GM18907 (cell line): ENCODE data around the gene SEL1L2.

Experiments
- ATAC-seq: cut with Tn5 transposase; IDR thresholded peaks from one replicate; pipeline ENCODE4 v1.9.1; 2021; ENCODE audit warnings: mild to moderate bottlenecking, moderate library complexity; ENCODE audit not compliant: unreplicated experiment

The SEL1L2 gene

DNA sequence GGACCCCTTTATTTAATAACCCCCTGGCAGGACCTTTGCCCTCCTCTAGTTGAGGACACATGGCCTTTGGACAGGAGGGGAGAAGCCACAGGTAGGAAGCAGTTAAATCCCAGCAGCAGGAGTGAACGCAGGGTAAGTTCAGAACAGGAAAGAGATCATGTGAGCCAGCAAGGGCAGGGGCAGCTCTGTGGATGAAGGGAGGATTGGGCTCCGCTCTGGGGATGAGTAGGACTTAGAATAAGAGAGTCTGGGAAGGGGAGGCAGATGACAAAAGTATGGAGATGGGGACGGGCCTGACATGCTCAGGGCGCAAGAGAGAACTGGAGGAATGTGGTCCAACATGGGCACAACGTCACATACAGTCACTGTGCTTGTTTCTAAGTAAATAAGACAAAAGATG lies 116.6 kb downstream of the SEL1L2 start:
- no peak for ATAC-seq

- ATAC-seq, result no peak
These were observed 120.2 kb downstream of the SEL1L2 start for GRCh38 chr20:13870170-13870748.

DNA sequence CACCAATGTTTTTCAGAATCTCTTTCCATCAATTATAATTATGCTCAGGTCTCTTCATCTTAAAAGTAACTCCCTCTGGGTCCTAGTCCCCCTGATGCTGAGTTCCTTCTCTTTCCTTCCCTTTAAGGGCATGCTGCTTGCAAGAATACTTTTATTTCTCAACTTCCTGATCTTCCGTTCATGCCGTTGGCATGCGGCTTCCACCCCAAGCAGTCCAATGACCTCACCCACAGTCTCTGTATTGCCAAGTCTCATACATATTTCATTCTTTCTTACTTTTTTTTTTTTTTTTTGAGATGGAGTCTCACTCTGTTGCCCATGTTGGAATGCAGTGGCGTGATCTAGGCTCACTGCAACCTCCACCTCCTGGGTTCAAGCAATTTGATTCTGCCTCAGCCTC lies 122.1 kb downstream of the SEL1L2 start:
- ATAC-seq, result no peak

GRCh38 chr20:13865791-13866351 lies 124.5 kb downstream of the SEL1L2 start:
- ATAC-seq, result no peak

GRCh38 chr20:13865156-13865555 lies 125.3 kb downstream of the SEL1L2 start:
- ATAC-seq, result no peak

- ATAC-seq, result no peak
These were observed 127.2 kb downstream of the SEL1L2 start for GRCh38 chr20:13863244-13863643.

DNA sequence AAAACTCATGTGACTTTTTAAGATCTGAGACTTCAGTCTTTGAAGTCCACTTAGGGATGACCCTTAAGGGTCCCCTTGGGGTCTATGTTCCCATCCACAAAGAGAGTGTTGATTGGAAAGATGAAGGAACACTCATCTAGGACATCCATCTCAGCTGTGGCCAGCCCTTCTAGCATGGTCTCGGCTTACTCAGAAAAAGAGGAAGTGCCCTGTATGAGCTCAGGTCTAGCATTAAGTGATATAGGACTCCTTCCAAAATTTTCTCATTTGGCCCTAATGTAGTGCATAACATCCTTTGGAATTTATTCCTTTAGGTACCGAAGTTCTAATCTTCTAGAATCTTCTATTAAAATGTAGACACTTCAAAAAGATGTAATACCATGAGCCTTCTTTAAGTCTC lies 128.2 kb downstream of the SEL1L2 start:
- ATAC-seq, result no peak

DNA sequence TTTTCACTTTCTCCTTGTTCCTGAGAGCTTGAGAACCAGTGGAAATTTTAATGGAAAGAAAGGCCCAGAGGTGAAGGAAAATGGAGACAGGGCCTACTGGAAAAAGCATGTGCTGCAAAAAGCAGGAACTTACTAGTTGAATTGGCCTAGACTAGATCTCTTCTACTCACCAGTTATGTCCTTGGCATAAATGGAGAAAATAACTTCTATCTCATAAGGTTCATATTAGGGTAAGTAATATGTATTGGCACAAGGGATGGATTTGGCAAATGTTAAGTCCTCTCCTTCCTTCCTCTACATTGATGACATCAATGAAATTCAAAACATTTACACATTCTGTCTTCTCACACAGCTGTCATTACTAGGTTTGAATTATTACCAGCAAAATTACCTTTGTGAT lies 131.5 kb downstream of the SEL1L2 start:
- no peak for ATAC-seq

GRCh38 chr20:13858439-13858838 lies 132.0 kb downstream of the SEL1L2 start:
- ATAC-seq, result no peak

DNA sequence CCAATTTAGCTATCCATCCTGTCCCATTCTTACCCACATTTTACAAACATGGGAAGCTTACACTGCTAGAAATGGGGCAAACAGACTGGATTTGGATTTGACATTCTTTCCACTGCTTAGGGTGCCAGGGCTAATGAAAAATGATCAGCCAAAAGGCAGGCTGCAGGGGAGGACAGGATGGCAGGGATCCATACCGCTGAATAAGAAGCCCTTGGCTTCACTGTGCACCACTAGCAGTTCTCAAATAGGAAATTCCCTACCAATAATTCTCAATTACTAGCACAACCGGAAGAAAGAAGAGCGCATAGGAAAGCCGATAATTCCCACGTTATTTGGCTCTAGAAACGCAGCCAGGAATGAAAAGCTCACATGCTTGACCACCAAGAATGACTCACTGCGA lies 132.5 kb downstream of the SEL1L2 start:
- ATAC-seq, result no peak

DNA sequence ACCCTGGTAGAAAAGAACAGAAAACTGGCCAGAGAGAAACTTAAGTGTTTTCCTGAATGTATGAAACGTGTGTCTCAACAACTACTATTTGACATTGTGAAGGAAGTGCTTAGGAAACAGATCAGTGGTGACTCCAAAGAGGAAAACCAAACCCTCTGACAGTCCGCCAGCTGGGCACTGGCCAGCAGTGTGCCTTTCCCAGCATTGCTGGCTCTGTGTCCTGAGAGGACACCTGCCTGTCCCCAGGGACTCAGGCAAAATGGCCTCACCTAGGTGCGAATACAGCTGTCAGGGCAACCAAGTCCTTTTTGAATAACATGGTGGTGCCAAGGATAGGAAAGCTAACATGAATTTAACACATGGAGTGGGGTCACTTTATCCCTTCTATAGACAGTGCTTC lies 133.1 kb downstream of the SEL1L2 start:
- ATAC-seq, result no peak

DNA sequence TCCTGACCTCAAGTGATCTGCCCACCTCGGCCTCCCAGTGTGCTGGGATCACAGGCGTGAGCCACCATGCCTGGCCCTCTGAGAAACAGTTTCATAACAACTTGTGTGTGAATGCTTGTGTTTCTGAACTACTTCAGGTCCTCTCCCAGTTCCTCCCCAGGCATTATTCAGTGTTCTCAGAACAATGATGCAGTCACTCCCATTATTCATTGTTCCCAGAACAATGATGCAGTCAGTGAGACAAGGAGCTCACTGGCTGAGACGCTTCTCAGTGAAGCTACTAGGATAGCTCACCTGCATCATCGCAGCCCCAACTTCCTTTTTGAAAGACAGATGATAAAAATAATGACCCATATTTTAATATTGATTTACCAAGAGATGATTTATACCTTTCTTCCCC lies 134.1 kb downstream of the SEL1L2 start:
- ATAC-seq, result no peak

DNA sequence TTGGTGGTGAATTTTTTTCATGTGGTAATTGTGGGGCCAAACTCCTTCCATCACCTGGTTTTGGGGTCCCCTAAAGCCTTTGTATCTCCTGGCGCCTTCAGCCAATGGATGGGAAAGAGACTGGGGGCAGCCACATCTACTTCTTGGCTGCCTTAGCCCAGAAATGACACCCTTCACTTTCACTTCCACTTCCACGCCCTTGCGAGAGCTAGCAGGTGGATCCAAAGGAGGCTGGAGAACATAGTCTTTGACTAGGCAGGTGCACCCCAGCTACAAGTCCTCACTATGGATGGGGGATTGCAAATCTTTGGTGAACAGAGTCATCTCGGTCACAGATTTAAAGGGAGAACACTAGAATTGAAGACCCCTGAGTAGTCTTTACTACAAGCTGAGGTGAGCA lies 134.8 kb downstream of the SEL1L2 start:
- no peak for ATAC-seq

DNA sequence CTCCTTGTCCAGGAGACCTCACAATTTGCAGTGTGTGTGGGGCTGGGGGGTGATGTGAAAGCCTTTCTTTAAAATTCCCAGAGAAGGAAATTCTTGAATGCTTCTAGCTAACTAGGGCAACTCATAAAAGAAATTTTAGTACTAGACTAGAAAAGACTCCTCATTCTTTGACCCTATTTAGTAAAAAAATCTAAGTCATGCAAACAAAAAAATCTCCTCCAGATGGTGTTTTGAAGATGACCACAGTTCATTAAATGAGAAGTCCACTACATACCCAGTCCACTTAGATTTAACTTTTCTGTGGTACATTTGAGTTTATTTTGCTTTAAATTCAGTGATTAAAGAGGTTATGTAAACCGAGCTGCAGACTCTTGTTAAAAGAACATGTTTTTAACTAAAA lies 138.1 kb downstream of the SEL1L2 start:
- ATAC-seq, result no peak

- ATAC-seq, result no peak
These were observed 139.1 kb downstream of the SEL1L2 start for GRCh38 chr20:13851279-13851678.

DNA sequence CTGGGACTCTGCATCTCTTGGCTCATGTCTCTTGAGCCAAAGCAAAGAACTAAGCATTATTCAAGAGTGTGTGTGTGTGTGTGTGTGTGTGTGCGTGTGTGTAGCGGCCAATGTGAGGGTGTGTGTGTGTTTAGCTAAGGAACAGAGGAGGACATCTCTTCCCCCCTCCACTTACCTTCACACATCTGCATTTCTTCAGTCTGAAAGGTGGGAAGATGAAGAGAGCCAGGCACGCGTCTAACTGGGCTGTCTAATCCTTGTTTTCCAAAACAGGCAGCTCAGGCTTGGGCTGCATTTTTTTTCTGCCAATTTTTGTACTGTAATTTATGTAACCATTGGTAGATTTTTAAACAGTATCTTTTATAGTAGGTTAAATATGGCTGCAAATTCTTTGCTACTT lies 146.1 kb downstream of the SEL1L2 start:
- ATAC-seq, result no peak

DNA sequence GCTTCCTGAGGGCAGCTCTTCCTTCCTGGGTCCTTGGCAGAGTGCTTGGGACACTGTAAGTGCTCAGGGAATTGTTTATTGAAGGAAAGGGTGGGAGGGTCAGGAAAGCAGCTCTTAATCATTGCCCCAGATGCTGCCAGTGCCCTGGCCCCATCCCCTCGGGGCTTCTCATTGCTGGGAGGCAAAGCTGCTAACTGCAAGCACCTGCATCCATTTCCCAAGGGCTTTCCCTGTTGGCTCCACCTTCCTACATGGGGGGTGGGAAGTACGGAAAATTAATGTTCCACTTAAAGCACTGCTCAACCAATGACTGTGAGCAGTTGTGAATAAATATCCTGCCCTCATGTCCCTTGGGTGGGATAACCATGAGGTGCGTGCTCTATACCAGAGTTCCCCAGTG lies 149.2 kb downstream of the SEL1L2 start:
- ATAC-seq, result no peak

GRCh38 chr20:13840093-13840465 lies 150.3 kb downstream of the SEL1L2 start:
- ATAC-seq, result no peak

DNA sequence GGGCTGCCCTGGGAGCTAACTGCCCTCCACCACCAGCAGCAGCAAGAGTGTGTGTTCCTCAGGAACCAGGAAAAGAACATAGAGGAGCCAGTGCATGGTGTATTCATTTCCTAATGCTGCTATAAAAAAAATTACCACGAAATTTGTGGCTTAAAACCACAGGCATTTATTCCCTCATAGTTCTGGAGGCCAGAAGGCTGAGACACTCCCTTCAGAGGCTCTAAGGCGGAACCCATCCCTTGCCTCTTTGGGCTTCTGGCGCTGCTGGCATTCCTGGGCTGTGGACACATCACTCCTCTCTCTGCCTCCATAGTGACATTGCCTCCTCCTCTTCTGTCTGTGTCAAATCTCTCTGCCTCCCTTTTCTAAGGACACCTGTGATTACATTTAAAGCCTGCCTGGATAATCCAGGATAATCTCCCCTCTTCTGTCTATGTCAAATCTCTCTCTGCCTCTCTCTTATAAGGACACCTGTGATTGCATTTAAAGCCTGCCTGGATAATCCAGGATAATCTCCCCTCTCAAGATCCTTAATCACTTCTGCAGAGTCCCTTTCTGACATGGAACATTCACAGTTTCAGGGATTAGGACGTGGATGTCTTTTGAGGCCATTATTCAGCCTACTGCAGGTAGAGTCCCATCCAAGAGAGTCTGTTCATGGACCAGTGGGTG lies 150.9 kb downstream of the SEL1L2 start:
- ATAC-seq, result no peak

- no peak for ATAC-seq
These were observed 151.8 kb downstream of the SEL1L2 start for GRCh38 chr20:13838664-13839063.

GRCh38 chr20:13831476-13831875 lies 158.9 kb downstream of the SEL1L2 start:
- ATAC-seq, result no peak

GRCh38 chr20:13825465-13825864 lies 164.9 kb downstream of the SEL1L2 start:
- ATAC-seq, result no peak

DNA sequence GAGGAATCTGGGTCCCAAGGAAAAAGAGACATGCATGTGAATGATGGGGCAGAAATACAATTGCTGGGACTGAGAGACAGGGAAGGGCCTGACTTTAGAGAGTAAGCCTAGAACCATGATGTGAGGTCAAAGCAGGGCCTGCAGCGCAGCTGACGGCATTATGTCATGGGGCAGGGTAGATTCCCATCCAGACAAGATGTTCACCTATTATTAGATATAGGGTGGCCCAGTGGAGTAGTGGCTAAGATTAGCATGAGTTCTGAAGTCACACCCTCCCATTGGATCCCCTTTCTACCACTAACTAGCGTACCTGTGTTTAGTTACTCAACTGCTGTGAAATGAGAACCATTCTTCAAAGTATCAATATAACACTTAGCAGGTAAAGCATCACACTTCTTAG lies 166.0 kb downstream of the SEL1L2 start:
- no peak for ATAC-seq
